K562 (cell line): ENCODE results near the gene MAP3K13. TPM values are rescaled to one million over a fixed set of nuclear protein-coding genes. Genes with fewer than 3 reads are reported as not detected.
A peak's percentile ranks its signal among the peaks of the same experiment; 100 is the strongest.

Experiments used
- ATF3 ChIP-seq, 2 experiments: fragments of 450-650 bp in 1 of 2; sonication (generic) in 1 of 2; formaldehyde crosslinking in 1 of 2; IDR thresholded peaks in 1 of 2; conservative IDR thresholded peaks in 1 of 2; 2 replicates each; pipeline versions ENCODE4 v1.6.1 to v1.8.1; 2016 to 2023; ENCODE audit warnings: mild to moderate bottlenecking in 2 of 2, moderate library complexity in 2 of 2, inconsistent platforms in 1 of 2, missing genetic modification reagents in 1 of 2
- ATF6 ChIP-seq: sonication (generic); formaldehyde crosslinking; IDR thresholded peaks from 2 replicates; pipeline ENCODE4 v1.4.0; 2020; ENCODE audit warnings: mild to moderate bottlenecking, missing genetic modification reagents
- CBFA2T2 ChIP-seq: fragments of 450-650 bp; conservative IDR thresholded peaks from 2 replicates; pipeline ENCODE4 v1.6.1; 2017; ENCODE audit warnings: mild to moderate bottlenecking
- CBX3 ChIP-seq, 2 experiments: IDR thresholded peaks; 1 replicate in 1 of 2; 2 replicates in 1 of 2; pipeline ENCODE4 v1.6.1; 2012; ENCODE audit warnings: inconsistent platforms in 2 of 2, low read length in 2 of 2, borderline replicate concordance in 1 of 2, control low read depth in 1 of 2
- ESRRA ChIP-seq: fragments of 450-650 bp; IDR thresholded peaks from 2 replicates; pipeline ENCODE4 v1.6.1; 2014; ENCODE audit warnings: low read depth, mild to moderate bottlenecking, moderate library complexity, borderline replicate concordance
- ETV5 ChIP-seq: sonication (generic); formaldehyde crosslinking; IDR thresholded peaks from 2 replicates; pipeline ENCODE4 v1.4.0; 2020; ENCODE audit warnings: low read depth, mild to moderate bottlenecking, missing genetic modification reagents
- GABPA ChIP-seq: fragments of 200-800 bp; sonication (Bioruptor generic); conservative IDR thresholded peaks from 2 replicates; pipeline ENCODE4 v1.6.1; 2016; ENCODE audit warnings: low read depth, missing genetic modification characterization, missing compliant biosample characterization
- HDAC3 ChIP-seq: fragments of 450-650 bp; IDR thresholded peaks from 2 replicates; pipeline ENCODE4 v1.6.1; 2018; ENCODE audit warnings: borderline replicate concordance, mild to moderate bottlenecking, moderate library complexity; ENCODE audit not compliant: partially characterized antibody
- MEIS2 ChIP-seq: fragments of 450-650 bp; IDR thresholded peaks from 2 replicates; pipeline ENCODE4 v1.6.1; 2014; ENCODE audit warnings: mild to moderate bottlenecking; ENCODE audit not compliant: partially characterized antibody
- PBX2 ChIP-seq, 2 experiments: IDR thresholded peaks in 1 of 2; conservative IDR thresholded peaks in 1 of 2; 2 replicates each; pipeline ENCODE4 v1.6.1; 2016; ENCODE audit warnings: low read depth in 2 of 2, mild to moderate bottlenecking in 1 of 2, missing compliant biosample characterization in 1 of 2, missing genetic modification characterization in 1 of 2, moderate library complexity in 1 of 2
- PURB ChIP-seq: sonication (generic); formaldehyde crosslinking; IDR thresholded peaks from 2 replicates; pipeline ENCODE4 v1.9.0; 2021; ENCODE audit warnings: low read depth, mild to moderate bottlenecking, missing genetic modification reagents
- TCF3 ChIP-seq: sonication (generic); formaldehyde crosslinking; IDR thresholded peaks from 2 replicates; pipeline ENCODE4 v1.4.0; 2020; ENCODE audit warnings: mild to moderate bottlenecking, missing genetic modification reagents
- ZC3H8 ChIP-seq: fragments of 450-650 bp; IDR thresholded peaks from 2 replicates; pipeline ENCODE4 v1.6.1; 2017
- ZNF140 ChIP-seq: fragments of 250-450 bp; sonication (Bioruptor Pico); IDR thresholded peaks from 2 replicates; pipeline ENCODE4 v1.8.0; 2021; ENCODE audit warnings: moderate library complexity, mild to moderate bottlenecking, inconsistent platforms
- ZNF175 ChIP-seq: fragments of 200-800 bp; sonication (Bioruptor generic); IDR thresholded peaks from 2 replicates; pipeline ENCODE4 v1.6.1; 2016; ENCODE audit warnings: low read depth, mild to moderate bottlenecking, missing genetic modification characterization, missing compliant biosample characterization
- ZNF263 ChIP-seq: sonication (generic); formaldehyde crosslinking; IDR thresholded peaks from 2 replicates; pipeline ENCODE4 v1.8.0; 2022; ENCODE audit warnings: mild to moderate bottlenecking, missing genetic modification reagents, borderline replicate concordance
- ZNF395 ChIP-seq: fragments of 200-800 bp; sonication (Bioruptor generic); IDR thresholded peaks from 2 replicates; pipeline ENCODE4 v1.6.1; 2017; ENCODE audit warnings: missing genetic modification characterization, missing compliant biosample characterization
- ZNF699 ChIP-seq: fragments of 250-450 bp; sonication (Bioruptor Pico); IDR thresholded peaks from 2 replicates; pipeline ENCODE4 v1.8.0; 2021; ENCODE audit warnings: mild to moderate bottlenecking, moderate library complexity; ENCODE audit not compliant: insufficient replicate concordance
- polyA plus RNA-seq, 8 experiments: library from polyadenylated mRNA; depleted of rRNA in 4 of 8; stranded (reverse) in 5 of 8; unstranded in 3 of 8; fragments of >200 nt; fragmentation: Nextera tagmentation in 2 of 8; fragmentation: Illumina TruSeq in 1 of 8; extraction: Ambion mirVana in 2 of 8; extraction: Trizol in 1 of 8; gene quantifications; 2 replicates each; pipeline versions ENCODE4 v1.2.1 to v1.2.3, GENCODE V29; 2011 to 2014; ENCODE audit warnings: inconsistent platforms in 1 of 8, missing spikeins in 1 of 8
- total RNA-seq, 7 experiments: library from RNA; depleted of rRNA in 6 of 7; stranded (reverse); fragments of >200 nt in 6 of 7; fragmentation: Illumina TruSeq in 2 of 7; extraction: Trizol in 2 of 7; gene quantifications; 2 replicates each; pipeline versions ENCODE4 v1.2.1 to v1.2.3, GENCODE V29; 2011 to 2021; ENCODE audit warnings: low replicate concordance in 1 of 7

Gene MAP3K13
- total and polyA plus RNA-seq, 9 of the 15 experiments (the other 6 are each of a cell fraction or from before 2014, with no cell fraction given), result 0.04 to 0.32 (median 0.15) TPM; not detected in 2

GRCh38 chr3:185537369-185537970 lies 174.5 kb downstream of the MAP3K13 start (continued):
- TF ChIP-seq ATF6 (0 out of 2 replicates have a peak, but pooled peaks have one; percentile 56), ZC3H8 (no peak), ESRRA (no peak), ZNF140 (CRISPR knock-in tag) (no peak), ZNF175 (CRISPR knock-in tag) (0 out of 2 replicates have a peak, but pooled peaks have one; percentile 46), ZNF263 (CRISPR knock-in tag) (peak; percentile 52; the same call in 1 of the 2 replicates), ZNF699 (CRISPR knock-in tag) (no peak), CBFA2T2 (peak; percentile 57), HDAC3 (peak; percentile 36), ETV5 (CRISPR knock-in tag) (peak; percentile 90), ATF3 (IDR thresholded peaks at IDR 0.05) (peak; percentile 94), ATF3 (CRISPR knock-in tag; conservative IDR thresholded peaks at IDR 0.05) (peak; percentile 79; the same call in 1 of the 2 replicates), GABPA (tag) (peak; percentile 72), PURB (CRISPR knock-in tag) (no peak), MEIS2 (peak; percentile 67), TCF3 (peak; percentile 70), ZNF395 (CRISPR knock-in tag) (peak; percentile 81; the same call in 1 of the 2 replicates), CBX3 (IDR thresholded peaks at IDR 0.05; ENCODE audit: borderline replicate concordance in 1 of 2, low read length in 2 of 2) (peak in 1 of 2 experiments; percentile 18; a peak in 1 of 3 replicates), PBX2 (CRISPR knock-in tag; IDR thresholded peaks at IDR 0.05; ENCODE audit: low read depth) (no peak), PBX2 (tag; conservative IDR thresholded peaks at IDR 0.05; ENCODE audit: low read depth) (peak; percentile 51)
